ENCODE results near the gene RPS6KA2. TPM values are rescaled to one million over a fixed set of nuclear protein-coding genes. Genes with fewer than 3 reads are reported as not detected.

The RPS6KA2 gene
- total RNA-seq, 3 donors from 2014 or later (not counting 1 experiment from before 2014, with no cell fraction given), result 2.8 to 4.5 (median 2.9) TPM

- intact Hi-C loops (cut with micrococcal nuclease), result no loop called here
- ATAC-seq (no peak), DNase-seq (no peak)
- TF ChIP-seq CTCF (IDR thresholded peaks at IDR 0.05), result no peak
- H3K36me3 ChIP-seq (ENCODE audit: control insufficient read depth, insufficient read depth, low read length), result no peaks in the 10 kb centered on the region
- no peak overlapping the region for H3K4me3 ChIP-seq (ENCODE audit: low read length)
- Mint-ChIP-seq H3K27me3 (ENCODE audit: low read depth in 2 of 2) (peaks cover 4 to 10% of the 10 kb centered on the region in 2 donors), H3K4me1 (no peaks in the 10 kb centered on the region), H3K27ac (no peak overlapping the region), H3K36me3 (no peaks in the 10 kb centered on the region), H3K4me3 (no peak overlapping the region), H3K9me3 (peaks cover 2 to 3% of the 10 kb centered on the region in 2 donors)
- WGBS (ENCODE audit: insufficient coverage), result 85% methylated on average over 16 of the region's 16 CpGs
- H3K27ac ChIP-seq (ENCODE audit: low read length), result no peak overlapping the region
- no peaks in the 10 kb centered on the region for H3K27me3 ChIP-seq (ENCODE audit: control insufficient read depth, insufficient read depth, low read length)
- peaks cover 3% of the 10 kb centered on the region for H3K9me3 ChIP-seq (ENCODE audit: control insufficient read depth, insufficient read depth, low read length)
- H3K4me1 ChIP-seq (ENCODE audit: control insufficient read depth, insufficient read depth, low read length), result no peaks in the 10 kb centered on the region
Measured at GRCh38 chr6:166523782-166524559, 103.1 kb downstream of the RPS6KA2 start.

- Mint-ChIP-seq H3K4me1 (no peaks in the 10 kb centered on the region), H3K9me3 (peaks cover 2 to 3% of the 10 kb centered on the region in 2 donors), H3K27ac (no peak overlapping the region), H3K36me3 (no peaks in the 10 kb centered on the region), H3K4me3 (no peak overlapping the region), H3K27me3 (ENCODE audit: low read depth in 2 of 2) (peaks cover 4 to 10% of the 10 kb centered on the region in 2 donors)
- Histone ChIP-seq H3K4me3 (ENCODE audit: low read length) (no peak overlapping the region), H3K36me3 (ENCODE audit: control insufficient read depth, insufficient read depth, low read length) (no peaks in the 10 kb centered on the region), H3K9me3 (ENCODE audit: control insufficient read depth, insufficient read depth, low read length) (peaks cover 3% of the 10 kb centered on the region), H3K4me1 (ENCODE audit: control insufficient read depth, insufficient read depth, low read length) (no peaks in the 10 kb centered on the region), H3K27me3 (ENCODE audit: control insufficient read depth, insufficient read depth, low read length) (no peaks in the 10 kb centered on the region), H3K27ac (ENCODE audit: low read length) (no peak overlapping the region)
- ATAC-seq, result no peak
- TF ChIP-seq CTCF (IDR thresholded peaks at IDR 0.05), result no peak
- DNase-seq, result no peak
- WGBS (ENCODE audit: insufficient coverage), result 91% methylated on average over 9 of the region's 10 CpGs
- intact Hi-C loops (cut with micrococcal nuclease), result no loop called here
Measured at GRCh38 chr6:166520905-166521834, 105.9 kb downstream of the RPS6KA2 start.

- no peaks in the 10 kb centered on the region for H3K36me3 ChIP-seq (ENCODE audit: control insufficient read depth, insufficient read depth, low read length)
- no peak overlapping the region for H3K27ac Mint-ChIP-seq
- H3K4me1 ChIP-seq (ENCODE audit: control insufficient read depth, insufficient read depth, low read length), result no peaks in the 10 kb centered on the region
- no peaks in the 10 kb centered on the region for H3K9me3 ChIP-seq (ENCODE audit: control insufficient read depth, insufficient read depth, low read length)
- H3K27me3 ChIP-seq (ENCODE audit: control insufficient read depth, insufficient read depth, low read length), result no peaks in the 10 kb centered on the region
- peaks cover 0 to under 1% of the 10 kb centered on the region in 2 donors for H3K9me3 Mint-ChIP-seq
- no peak for TF ChIP-seq CTCF (IDR thresholded peaks at IDR 0.05)
- H3K27me3 Mint-ChIP-seq (ENCODE audit: low read depth in 2 of 2), result peaks cover 0 to 3% of the 10 kb centered on the region in 2 donors
- intact Hi-C loops (cut with micrococcal nuclease), result no loop called here
- H3K36me3 Mint-ChIP-seq, result no peaks in the 10 kb centered on the region
- H3K4me1 Mint-ChIP-seq, result no peaks in the 10 kb centered on the region
- no peak overlapping the region for H3K4me3 ChIP-seq (ENCODE audit: low read length)
- ATAC-seq (no peak), DNase-seq (no peak)
- H3K27ac ChIP-seq (ENCODE audit: low read length), result no peak overlapping the region
- no peak overlapping the region for H3K4me3 Mint-ChIP-seq
- WGBS (ENCODE audit: insufficient coverage), result 93% methylated on average over 7 of the region's 7 CpGs
Measured at GRCh38 chr6:166516251-166516884, 110.7 kb downstream of the RPS6KA2 start.

Data from natural killer cell (primary cell).